ENCODE measurements around the gene BRAF. TPM values are rescaled to one million over a fixed set of nuclear protein-coding genes. Genes with fewer than 3 reads are reported as not detected.
"Not testable (repeated sequence)": the region's sequence is repeated elsewhere in the genome, so short reads cannot be mapped to it uniquely, and the experiment has no call there.

BRAF gene
- total and polyA plus RNA-seq, 2 donors: 8.4 to 98.2 TPM

DNA sequence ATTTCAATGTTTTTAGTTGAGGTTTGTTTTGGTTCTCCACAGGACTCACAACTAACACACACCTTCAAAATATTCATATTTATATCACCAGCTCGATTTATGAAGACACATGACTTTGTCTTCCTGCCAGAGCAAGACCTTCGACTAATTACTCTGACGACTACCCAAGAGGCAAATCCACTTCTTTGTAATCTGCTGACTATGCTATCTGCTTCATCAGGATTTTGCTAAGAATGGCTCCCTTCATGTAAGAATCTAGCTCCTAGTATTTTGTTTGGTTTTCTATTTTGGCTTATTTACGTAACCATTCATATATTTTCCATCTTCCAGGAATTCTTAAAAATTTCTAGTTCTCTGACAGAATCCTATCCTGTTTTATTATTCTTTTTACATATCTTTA is 93.0 kb downstream of the BRAF start:
- DNase-seq (ENCODE audit: extremely low spot score): no peak
- no peak overlapping the region for H3K27ac ChIP-seq (ENCODE audit: low read depth)
- 90% methylated on average over 4 of the region's 4 CpGs for WGBS
- H3K36me3 ChIP-seq (ENCODE audit: insufficient read depth): no peaks in the 10 kb centered on the region
- H3K4me1 ChIP-seq (ENCODE audit: insufficient read depth): no peaks in the 10 kb centered on the region
- H3K4me3 ChIP-seq (ENCODE audit: low read depth, low read length): no peak overlapping the region

DNA sequence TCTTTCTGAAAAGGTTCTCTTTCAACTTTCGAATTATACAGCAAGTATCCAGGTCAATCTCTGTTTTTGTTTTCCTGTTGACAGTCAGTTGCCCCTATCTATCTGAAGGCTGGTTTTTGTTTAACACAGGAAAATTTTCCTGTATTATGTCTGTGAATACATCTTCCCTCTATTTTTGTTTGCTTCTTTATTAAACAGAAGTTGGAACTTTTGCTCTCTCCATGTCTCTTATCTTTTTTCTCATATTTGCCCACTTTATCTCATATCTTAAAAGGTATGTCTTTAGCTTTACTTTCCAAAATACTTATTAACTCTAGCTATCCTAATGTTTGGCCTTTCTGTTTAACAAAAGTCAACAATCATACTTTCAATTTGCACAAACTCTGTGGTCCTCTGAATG is 95.0 kb downstream of the BRAF start:
- H3K27ac ChIP-seq (ENCODE audit: low read depth): no peak overlapping the region
- WGBS: 99% methylated on average over 1 of the region's 1 CpG
- no peak for DNase-seq (ENCODE audit: extremely low spot score)

DNA sequence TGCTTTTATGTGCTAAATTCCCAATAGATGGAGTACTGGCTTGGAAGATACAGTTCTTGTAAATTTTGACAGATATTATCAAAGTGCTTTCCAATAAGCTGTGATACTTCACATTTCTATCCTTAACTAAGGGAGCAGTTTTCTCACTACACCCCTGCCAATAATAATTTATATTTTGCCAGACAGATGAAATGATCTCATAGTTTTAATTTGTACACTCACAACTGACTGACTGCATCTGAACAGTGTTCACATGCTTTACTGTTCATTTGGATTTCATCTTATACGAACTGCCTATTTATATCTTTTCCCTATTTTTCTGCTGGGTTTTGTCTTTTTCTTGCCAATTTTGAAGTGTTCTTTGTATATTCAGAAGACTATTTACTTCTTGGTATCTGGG is 96.0 kb downstream of the BRAF start:
- Histone ChIP-seq H3K36me3 (ENCODE audit: insufficient read depth) (no peaks in the 10 kb centered on the region), H3K4me3 (ENCODE audit: low read depth, low read length) (no peak overlapping the region), H3K4me1 (ENCODE audit: insufficient read depth) (no peaks in the 10 kb centered on the region), H3K27ac (ENCODE audit: low read depth) (no peak overlapping the region)
- WGBS: 77% methylated on average over 1 of the region's 1 CpG
- no peak for DNase-seq (ENCODE audit: extremely low spot score)

More for the DNA sequence above, 95.0 kb downstream of the BRAF start:
- H3K4me3 ChIP-seq (ENCODE audit: low read depth, low read length): no peak overlapping the region
- no peaks in the 10 kb centered on the region for H3K36me3 ChIP-seq (ENCODE audit: insufficient read depth)
- no peaks in the 10 kb centered on the region for H3K4me1 ChIP-seq (ENCODE audit: insufficient read depth)

DNA sequence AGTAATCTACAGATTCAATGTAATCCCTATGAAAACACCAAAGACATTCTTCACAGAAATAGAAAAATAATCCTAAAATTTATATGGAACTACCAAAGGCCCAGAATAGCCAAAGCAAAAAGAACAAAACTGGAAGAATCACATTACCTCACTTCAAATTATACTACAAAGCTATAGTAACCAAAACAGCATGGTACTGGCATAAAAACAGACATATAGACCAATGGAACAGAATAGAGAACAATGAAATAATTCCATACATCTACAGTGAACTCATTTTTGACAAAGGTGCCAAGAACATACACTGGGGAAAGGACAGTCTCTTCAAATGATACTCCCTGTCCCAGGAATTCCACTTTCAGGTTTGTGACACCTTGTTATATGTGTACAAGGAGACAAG is 107.3 kb downstream of the BRAF start:
- H3K4me3 ChIP-seq (ENCODE audit: low read depth, low read length); DNase-seq (ENCODE audit: extremely low spot score); H3K4me1 ChIP-seq (ENCODE audit: insufficient read depth): not testable (repeated sequence)

DNA sequence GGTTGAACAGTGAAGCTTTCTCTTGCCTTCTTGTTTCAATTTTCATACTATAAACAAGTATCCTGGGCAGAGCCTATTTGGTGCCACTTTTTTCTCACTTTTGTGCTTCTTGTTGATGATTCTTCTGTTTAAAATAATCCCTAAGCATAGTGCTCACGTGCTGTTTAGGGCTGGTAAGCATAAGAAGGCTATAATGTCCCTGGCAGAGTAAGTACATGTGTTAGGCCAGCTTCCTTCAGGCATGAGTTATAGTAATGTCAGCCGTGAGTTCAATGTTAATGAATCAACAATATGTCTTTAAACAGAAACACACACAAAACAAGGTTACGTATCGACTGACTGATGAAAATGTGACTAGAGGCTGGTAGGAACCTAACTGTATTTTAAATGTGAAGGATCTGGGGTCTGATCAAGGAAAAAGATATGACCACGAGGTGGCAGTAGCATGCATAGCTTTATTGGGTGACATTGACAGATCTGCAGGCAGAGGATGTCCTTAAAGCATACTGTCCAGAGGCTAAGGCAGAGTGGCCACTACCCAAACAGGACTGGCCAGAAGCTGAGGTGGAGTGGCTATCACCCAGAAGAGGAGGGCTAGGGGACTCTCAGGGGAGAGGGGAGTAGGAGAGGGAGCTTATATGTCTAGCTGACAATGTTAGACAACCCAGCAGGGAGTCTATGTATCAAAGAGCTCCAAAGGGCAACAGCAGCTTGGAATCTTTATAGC is 113.7 kb downstream of the BRAF start:
- WGBS: 32% methylated on average over 5 of the region's 5 CpGs
- Histone ChIP-seq H3K4me3 (ENCODE audit: low read depth, low read length) (no peak overlapping the region), H3K4me1 (ENCODE audit: insufficient read depth) (no peaks in the 10 kb centered on the region), H3K36me3 (ENCODE audit: insufficient read depth) (no peaks in the 10 kb centered on the region), H3K27ac (ENCODE audit: low read depth) (no peak overlapping the region)
- DNase-seq (ENCODE audit: extremely low spot score): peak; percentile 11

More for the DNA sequence above, 107.3 kb downstream of the BRAF start:
- H3K27ac ChIP-seq (ENCODE audit: low read depth); H3K36me3 ChIP-seq (ENCODE audit: insufficient read depth): not testable (repeated sequence)

DNA sequence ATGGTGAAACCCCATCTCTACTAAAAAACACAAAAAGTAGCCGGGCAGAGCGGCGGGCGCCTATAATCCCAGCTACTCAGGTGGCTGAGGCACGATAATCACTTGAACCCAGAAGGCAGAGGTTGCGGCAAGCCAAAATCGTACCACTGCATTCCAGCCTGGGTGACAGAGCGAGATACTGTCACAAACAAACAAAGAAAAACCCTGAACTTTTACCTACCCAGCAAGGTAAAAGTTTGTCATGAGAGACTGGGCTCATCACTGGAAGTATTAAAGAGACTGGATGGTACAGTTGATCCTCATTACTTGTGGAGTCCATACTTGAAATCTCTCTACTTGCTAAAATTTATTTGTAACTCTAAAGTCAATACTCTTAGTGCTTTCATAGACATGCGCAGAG is 114.3 kb downstream of the BRAF start:
- H3K4me1 ChIP-seq (ENCODE audit: insufficient read depth): no peaks in the 10 kb centered on the region
- H3K36me3 ChIP-seq (ENCODE audit: insufficient read depth): no peaks in the 10 kb centered on the region
- DNase-seq (ENCODE audit: extremely low spot score): no peak
- no peak overlapping the region for H3K27ac ChIP-seq (ENCODE audit: low read depth)
- no peak overlapping the region for H3K4me3 ChIP-seq (ENCODE audit: low read depth, low read length)
- WGBS: 92% methylated on average over 9 of the region's 9 CpGs

DNA sequence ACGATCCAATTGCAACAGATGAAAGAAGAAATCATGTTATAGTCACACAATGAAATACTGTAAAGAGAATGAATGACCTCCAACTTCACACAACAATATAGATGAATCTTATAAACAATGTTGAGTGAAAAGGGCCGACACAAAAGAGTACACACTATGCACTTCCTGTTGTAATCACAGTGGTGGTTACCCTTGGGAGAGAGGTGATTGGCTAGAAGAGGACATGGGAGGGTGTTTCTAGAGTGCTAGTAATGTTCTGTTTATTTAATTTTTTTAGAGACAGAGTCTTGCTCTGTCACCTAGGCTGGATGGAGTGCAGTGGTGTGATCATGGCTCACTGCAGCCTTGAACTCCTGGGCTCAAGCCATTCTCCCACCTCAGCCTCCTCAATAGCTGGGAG is 145.8 kb downstream of the BRAF start:
- Histone ChIP-seq H3K27ac (ENCODE audit: low read depth) (no peak overlapping the region), H3K36me3 (ENCODE audit: insufficient read depth) (no peaks in the 10 kb centered on the region)
- WGBS: 77% methylated on average over 2 of the region's 2 CpGs

DNA sequence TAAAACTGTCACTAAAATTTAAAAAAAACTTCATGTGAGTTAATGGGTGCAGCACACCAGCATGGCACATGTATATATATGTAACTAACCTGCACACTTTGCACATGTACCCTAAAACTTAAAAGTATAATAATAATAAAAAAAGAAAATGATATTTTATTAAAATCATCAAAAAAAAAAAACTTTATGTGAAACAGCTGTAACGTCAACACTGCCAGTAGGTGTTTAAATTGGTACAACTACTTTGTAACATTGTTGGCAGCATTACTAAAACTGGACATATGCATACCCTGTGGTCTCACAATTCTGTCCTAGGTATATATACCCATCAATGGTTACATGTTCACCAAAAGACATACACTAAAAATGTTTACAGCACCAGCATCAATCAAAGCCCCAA is 146.2 kb downstream of the BRAF start:
- no peaks in the 10 kb centered on the region for H3K36me3 ChIP-seq (ENCODE audit: insufficient read depth)
- no peak overlapping the region for H3K27ac ChIP-seq (ENCODE audit: low read depth)
- WGBS: 88% methylated on average over 1 of the region's 1 CpG
- no peak overlapping the region for H3K4me3 ChIP-seq (ENCODE audit: low read depth, low read length)
- no peaks in the 10 kb centered on the region for H3K4me1 ChIP-seq (ENCODE audit: insufficient read depth)
- DNase-seq (ENCODE audit: extremely low spot score): no peak

More for the DNA sequence above, 145.8 kb downstream of the BRAF start:
- Histone ChIP-seq H3K4me3 (ENCODE audit: low read depth, low read length) (no peak overlapping the region), H3K4me1 (ENCODE audit: insufficient read depth) (no peaks in the 10 kb centered on the region)
- DNase-seq (ENCODE audit: extremely low spot score): no peak

DNA sequence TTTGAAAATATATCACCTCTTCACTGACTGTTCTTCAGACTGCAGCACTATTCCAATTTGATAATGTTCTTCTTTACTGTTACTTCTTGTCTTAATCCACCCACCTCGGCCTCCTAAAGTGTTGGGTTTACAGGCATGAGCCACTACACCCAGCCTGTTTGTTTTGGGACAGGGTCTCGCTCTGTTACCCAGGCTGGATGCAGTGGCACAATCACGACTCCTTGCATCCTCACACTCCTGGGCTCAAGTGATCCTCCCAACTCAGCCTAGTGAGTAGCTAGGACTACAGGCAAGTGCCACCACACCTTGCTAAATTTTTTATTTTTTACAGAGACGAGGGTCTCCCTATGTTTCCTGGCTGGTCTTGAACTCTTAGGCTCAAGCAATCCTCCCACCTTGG is 150.4 kb downstream of the BRAF start:
- no peak overlapping the region for H3K4me3 ChIP-seq (ENCODE audit: low read depth, low read length)
- DNase-seq (ENCODE audit: extremely low spot score): no peak
- no peaks in the 10 kb centered on the region for H3K36me3 ChIP-seq (ENCODE audit: insufficient read depth)
- WGBS: 92% methylated on average over 4 of the region's 4 CpGs
- no peak overlapping the region for H3K27ac ChIP-seq (ENCODE audit: low read depth)
- H3K4me1 ChIP-seq (ENCODE audit: insufficient read depth): no peaks in the 10 kb centered on the region

DNA sequence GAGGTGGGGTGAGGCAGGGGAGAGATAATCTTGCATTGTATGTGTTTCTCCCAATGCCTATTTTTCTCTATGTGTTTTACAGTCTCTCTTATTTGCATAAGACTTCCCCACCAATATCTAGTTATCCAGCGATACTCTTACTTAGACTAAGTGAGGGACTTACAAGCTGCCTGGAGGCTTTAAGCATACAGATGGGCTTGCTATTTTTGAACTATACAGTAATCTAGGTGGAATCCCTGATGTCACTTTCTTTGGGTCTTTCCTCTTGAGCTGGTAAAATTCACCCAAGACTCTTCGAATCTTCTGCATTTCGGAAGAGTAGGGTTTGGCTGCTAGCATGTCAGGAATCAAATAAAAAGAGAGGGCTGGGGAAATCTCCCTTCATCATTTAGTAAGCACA is 151.6 kb downstream of the BRAF start:
- H3K27ac ChIP-seq (ENCODE audit: low read depth): no peak overlapping the region
- no peaks in the 10 kb centered on the region for H3K36me3 ChIP-seq (ENCODE audit: insufficient read depth)
- no peak overlapping the region for H3K4me3 ChIP-seq (ENCODE audit: low read depth, low read length)
- H3K4me1 ChIP-seq (ENCODE audit: insufficient read depth): no peaks in the 10 kb centered on the region
- no peak for DNase-seq (ENCODE audit: extremely low spot score)
- 86% methylated on average over 3 of the region's 3 CpGs for WGBS

DNA sequence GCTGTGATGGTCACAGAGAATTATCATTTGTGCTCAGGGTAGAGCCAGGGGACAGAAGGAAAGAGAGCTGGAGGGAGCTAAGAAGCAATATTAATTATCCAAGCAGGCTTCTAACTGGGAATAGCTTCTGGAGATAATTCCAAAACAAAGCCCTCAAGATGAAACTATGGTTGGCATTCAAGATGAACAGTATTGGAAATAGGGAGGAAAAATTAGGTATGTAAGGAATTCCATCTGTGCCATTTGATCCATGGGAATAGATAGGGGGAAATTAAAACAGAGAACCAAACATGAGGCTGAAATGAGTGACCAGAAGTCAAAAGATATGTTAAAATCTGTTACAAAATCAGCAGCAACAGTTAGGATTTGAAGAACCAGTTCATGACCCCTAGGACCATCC is 152.9 kb downstream of the BRAF start:
- no peak for DNase-seq (ENCODE audit: extremely low spot score)
- H3K27ac ChIP-seq (ENCODE audit: low read depth): no peak overlapping the region
- H3K36me3 ChIP-seq (ENCODE audit: insufficient read depth): peaks cover 2% of the 10 kb centered on the region
- no peak overlapping the region for H3K4me3 ChIP-seq (ENCODE audit: low read depth, low read length)
- H3K4me1 ChIP-seq (ENCODE audit: insufficient read depth): no peaks in the 10 kb centered on the region

DNA sequence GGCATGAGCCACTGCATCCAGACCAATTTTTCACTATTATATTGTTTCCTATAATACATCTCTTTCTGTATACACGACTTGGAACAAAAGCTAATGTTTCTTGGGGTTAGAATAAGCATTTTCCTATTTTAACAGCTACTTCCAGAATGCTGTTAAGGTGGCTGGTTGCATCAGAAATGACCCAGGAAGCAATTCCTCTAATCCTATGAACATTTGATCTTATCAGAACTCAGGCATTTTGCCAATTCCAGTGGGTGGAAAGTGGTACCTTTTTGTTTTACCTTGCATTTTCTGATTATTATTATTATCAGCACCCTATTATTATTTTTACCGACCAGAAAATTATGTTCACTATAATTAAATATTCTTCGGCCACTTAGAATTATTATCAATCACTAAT is 154.9 kb downstream of the BRAF start:
- Histone ChIP-seq H3K36me3 (ENCODE audit: insufficient read depth) (peaks cover 2% of the 10 kb centered on the region), H3K27ac (ENCODE audit: low read depth) (no peak overlapping the region), H3K4me3 (ENCODE audit: low read depth, low read length) (no peak overlapping the region), H3K4me1 (ENCODE audit: insufficient read depth) (no peaks in the 10 kb centered on the region)
- no peak for DNase-seq (ENCODE audit: extremely low spot score)
- whole genome bisulfite sequencing: 91% methylated on average over 3 of the region's 3 CpGs

DNA sequence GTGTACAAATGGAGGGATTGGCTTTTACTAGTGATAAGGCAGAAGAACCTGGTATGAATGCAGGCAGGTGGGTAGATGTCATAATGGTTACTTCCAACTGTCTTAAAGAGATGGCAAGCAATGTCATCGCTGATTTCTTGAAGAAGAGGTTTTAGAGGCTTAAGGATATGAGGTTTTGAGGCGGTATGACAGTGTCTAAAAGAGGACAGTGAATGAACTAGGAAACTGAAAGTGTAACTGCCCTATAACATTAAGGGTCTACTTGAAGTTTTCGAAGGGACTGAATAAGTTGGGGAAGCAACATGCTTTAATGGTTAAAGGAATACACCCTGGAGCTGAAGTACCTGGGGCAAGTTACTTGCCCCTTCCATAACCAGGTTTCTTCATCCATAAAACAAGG is 157.3 kb downstream of the BRAF start:
- Histone ChIP-seq H3K27ac (ENCODE audit: low read depth) (no peak overlapping the region), H3K36me3 (ENCODE audit: insufficient read depth) (peaks cover 2% of the 10 kb centered on the region), H3K4me3 (ENCODE audit: low read depth, low read length) (no peak overlapping the region), H3K4me1 (ENCODE audit: insufficient read depth) (no peaks in the 10 kb centered on the region)
- DNase-seq (ENCODE audit: extremely low spot score): no peak
- WGBS: 97% methylated on average over 3 of the region's 3 CpGs

DNA sequence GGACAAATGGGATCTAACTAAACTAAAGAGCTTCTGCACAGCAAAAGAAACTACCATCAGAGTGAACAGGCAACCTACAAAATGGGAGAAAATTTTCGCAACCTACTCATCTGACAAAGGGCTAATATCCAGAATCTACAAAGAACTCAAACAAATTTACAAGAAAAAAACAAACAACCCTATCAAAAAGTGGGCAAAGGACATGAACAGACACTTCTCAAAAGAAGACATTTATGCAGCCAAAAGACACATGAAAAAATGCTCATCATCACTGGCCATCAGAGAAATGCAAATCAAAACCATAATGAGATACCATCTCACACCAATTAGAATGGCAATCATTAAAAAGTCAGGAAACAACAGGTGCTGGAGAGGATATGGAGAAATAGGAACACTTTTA is 159.3 kb downstream of the BRAF start:
- H3K4me3 ChIP-seq (ENCODE audit: low read depth, low read length); H3K36me3 ChIP-seq (ENCODE audit: insufficient read depth); H3K27ac ChIP-seq (ENCODE audit: low read depth); DNase-seq (ENCODE audit: extremely low spot score); H3K4me1 ChIP-seq (ENCODE audit: insufficient read depth): not testable (repeated sequence)
- WGBS: no CpG with 5 or more reads among the region's 1 CpG

DNA sequence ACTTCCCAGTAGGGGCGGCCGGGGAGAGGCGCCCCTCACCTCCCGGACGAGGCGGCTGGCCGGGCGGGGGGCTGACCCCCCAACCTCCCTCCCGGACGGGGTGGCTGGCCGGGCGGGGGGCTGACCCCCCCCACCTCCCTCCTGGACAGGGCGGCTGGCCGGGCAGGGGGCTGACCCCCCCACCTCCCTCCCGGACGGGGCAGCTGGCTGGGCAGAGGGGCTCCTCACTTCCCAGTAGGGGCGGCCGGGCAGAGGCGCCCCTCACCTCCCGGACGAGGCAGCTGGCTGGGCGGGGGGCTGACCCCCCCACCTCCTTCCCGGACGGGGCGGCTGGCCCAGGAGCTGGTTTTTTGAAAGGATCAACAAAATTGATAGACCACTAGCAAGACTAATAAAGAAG is 161.6 kb downstream of the BRAF start:
- H3K4me1 ChIP-seq (ENCODE audit: insufficient read depth); H3K4me3 ChIP-seq (ENCODE audit: low read depth, low read length); H3K27ac ChIP-seq (ENCODE audit: low read depth); H3K36me3 ChIP-seq (ENCODE audit: insufficient read depth); DNase-seq (ENCODE audit: extremely low spot score): not testable (repeated sequence)
- 96% methylated on average over 22 of the region's 25 CpGs for WGBS

All from urinary bladder (tissue), 4 donors.